Measurements from ENCODE around the gene RNASE7.

RNASE7 gene

GRCh38 chr14:21069388-21070082 lies 27.4 kb downstream of the RNASE7 start:
- DNase-seq = no peak

GRCh38 chr14:21070083-21070609 lies 28.0 kb downstream of the RNASE7 start, which contains the start of gene ARHGEF40:
Gene ARHGEF40, plus strand, starts transcription at chr14:21070304. Its CDS starts 93 bp downstream, at chr14:21070397.
- DNase-seq = no peak

- no peak for DNase-seq
These were observed 28.6 kb downstream of the RNASE7 start for GRCh38 chr14:21070610-21071224.

- no peak for DNase-seq
These were observed 29.3 kb downstream of the RNASE7 start for GRCh38 chr14:21071225-21072030.

- no peak for DNase-seq
These were observed 29.9 kb downstream of the RNASE7 start for GRCh38 chr14:21072031-21072473.

GRCh38 chr14:21072781-21073339 lies 30.7 kb downstream of the RNASE7 start:
- no peak for DNase-seq

GRCh38 chr14:21073921-21074320 lies 31.8 kb downstream of the RNASE7 start:
- DNase-seq = no peak

- no peak for DNase-seq
These were observed 32.5 kb downstream of the RNASE7 start for GRCh38 chr14:21074398-21075272.

- no peak for DNase-seq
These were observed 33.7 kb downstream of the RNASE7 start for GRCh38 chr14:21075719-21076437.

GRCh38 chr14:21077672-21078071 lies 35.5 kb downstream of the RNASE7 start:
- no peak for DNase-seq

GRCh38 chr14:21078287-21078686 lies 36.1 kb downstream of the RNASE7 start:
- DNase-seq = no peak

- no peak for DNase-seq
These were observed 36.6 kb downstream of the RNASE7 start for GRCh38 chr14:21078726-21079125.

GRCh38 chr14:21081521-21082142 lies 39.5 kb downstream of the RNASE7 start:
- no peak for DNase-seq

GRCh38 chr14:21083565-21084325 lies 41.6 kb downstream of the RNASE7 start:
- no peak for DNase-seq

GRCh38 chr14:21084396-21084795 lies 42.2 kb downstream of the RNASE7 start:
- no peak for DNase-seq

- DNase-seq = no peak
These were observed 43.1 kb downstream of the RNASE7 start for GRCh38 chr14:21084998-21085853.

GRCh38 chr14:21086908-21087293 lies 44.7 kb downstream of the RNASE7 start:
- no peak for DNase-seq

- no peak for DNase-seq
These were observed 45.3 kb downstream of the RNASE7 start for GRCh38 chr14:21087294-21088091.
